DMS114 treated with DMSO at 0.1 percent for 48 hours (cell line): ENCODE measurements around the gene ARHGEF28.

Source experiments
- DNase-seq: peaks from one replicate; lab custom pipeline; 2025; ENCODE audit not compliant: unreplicated experiment; lab: John Stamatoyannopoulos, UW

Gene ARHGEF28

DNA sequence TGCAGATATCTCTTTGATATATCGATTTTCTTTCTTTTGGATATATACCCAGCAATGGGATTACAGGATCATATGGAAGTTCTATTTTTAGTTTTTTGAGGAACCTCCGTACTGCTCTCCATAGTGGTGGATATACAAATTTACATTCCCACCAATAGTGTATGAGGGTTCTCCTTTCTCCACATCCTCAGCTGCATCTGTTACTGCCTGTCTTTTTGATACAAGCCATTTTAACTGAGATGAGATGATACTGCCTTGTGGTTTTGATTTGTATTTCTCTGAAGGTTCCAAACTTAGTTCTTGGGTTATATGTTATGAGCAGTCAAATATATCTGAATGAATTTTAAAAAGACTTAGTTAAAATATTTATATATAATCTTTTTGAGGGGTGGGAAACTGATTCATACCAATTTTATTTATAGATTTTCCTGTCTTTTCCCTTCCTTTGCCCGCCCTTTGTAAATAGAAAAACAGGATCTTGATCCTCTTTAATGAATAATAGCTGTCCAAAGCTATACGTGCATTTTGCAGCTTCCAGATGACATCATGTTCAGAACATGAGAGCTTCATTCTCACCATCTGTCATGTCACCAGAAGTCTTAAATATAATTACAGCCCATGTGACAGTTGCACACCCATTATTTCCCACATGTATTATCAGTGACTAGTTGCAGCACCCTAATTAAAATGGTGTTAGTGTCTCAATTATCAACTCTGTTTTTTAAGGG, 6.2 kb upstream of the ARHGEF28 start:
- DNase-seq, result no peak

GRCh38 chr5:73620334-73620687, 5.7 kb upstream of the ARHGEF28 start:
- no peak for DNase-seq

DNA sequence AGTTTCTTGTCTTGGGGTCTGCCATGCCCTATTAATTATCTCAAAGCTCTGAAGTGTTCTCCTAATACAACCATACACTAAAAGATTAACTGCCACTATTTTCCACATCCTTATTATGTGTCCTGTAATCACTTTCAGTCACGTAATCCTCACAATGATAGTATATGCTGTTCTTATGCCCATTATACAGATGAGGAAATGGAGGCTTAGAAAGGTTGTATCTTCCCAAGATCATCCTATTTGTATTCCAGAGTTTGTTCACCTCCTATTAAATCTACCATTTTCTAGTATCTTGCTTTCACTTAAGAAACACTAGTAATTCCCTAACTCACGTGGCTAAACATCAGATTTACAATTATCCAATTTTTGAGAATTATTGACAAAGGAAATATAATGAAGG, 2.9 kb upstream of the ARHGEF28 start:
- DNase-seq, result no peak

- no peak for DNase-seq
These were observed 2.0 kb upstream of the ARHGEF28 start for GRCh38 chr5:73623901-73624404.

- DNase-seq, result no peak
These were observed 1.1 kb upstream of the ARHGEF28 start for GRCh38 chr5:73624888-73625287.

- no peak for DNase-seq
These were observed 538 bp upstream of the ARHGEF28 start for GRCh38 chr5:73625372-73625943.

GRCh38 chr5:73626814-73627313, 868 bp downstream of the ARHGEF28 start:
- no peak for DNase-seq

DNA sequence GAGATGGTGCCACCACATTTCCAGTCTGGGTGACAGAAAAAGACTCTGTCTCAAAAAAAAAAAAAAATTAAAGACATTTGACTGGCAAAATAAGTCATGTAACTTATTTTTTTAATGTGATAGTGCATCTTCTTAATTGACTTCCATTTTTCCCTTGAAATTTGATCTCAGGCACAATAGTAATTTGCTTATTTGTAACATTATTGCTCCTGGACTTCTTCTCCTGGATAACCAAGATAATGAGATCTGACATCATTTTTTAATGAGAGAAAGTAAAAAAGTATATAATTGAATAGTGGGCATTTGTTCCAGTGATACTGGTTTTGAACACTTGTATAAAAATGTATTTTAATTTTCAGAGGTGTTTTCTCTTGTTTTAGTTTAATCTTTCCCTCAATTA, 3.5 kb downstream of the ARHGEF28 start:
- DNase-seq, result no peak

DNA sequence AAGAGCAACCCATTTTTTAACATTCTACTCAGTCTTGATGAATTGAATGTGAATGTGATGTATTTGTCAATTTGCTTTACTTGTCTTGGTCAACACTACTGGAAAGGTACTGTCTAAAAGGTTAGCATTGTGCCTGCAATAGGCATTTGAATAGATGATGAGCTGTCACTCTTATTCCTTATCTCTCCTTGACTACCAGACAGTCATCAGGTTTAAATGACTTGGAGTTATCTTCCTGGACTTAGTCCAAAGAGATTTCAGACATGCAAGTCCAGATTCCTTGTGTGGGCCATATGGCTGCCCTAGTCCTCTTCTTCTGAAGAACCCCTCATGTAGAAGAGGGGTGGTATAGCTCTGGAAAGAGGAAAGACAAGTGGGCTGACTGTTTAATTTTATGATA, 4.8 kb downstream of the ARHGEF28 start:
- no peak for DNase-seq

GRCh38 chr5:73631500-73631899, 5.5 kb downstream of the ARHGEF28 start:
- DNase-seq, result no peak

DNA sequence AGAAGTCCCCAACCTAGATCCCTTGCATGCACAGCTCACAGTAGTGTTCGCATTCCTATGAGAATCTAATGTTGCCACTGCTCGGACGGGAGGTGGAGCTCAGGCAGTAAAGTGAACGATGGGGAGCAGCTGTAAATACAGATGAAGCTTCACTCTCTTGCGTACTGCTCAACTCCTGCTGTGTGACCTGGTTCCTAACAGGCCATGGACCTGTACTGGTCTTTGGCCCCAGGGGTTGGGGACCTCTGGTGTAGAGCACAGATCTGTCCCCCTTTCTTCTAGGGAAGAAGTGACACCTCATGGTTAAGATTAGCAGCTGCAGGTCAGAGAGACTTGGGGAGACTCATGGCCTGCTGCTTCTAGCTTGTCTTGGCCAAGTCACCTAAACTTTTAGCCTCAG, 7.1 kb downstream of the ARHGEF28 start:
- no peak for DNase-seq

- DNase-seq, result no peak
These were observed 10.4 kb downstream of the ARHGEF28 start for GRCh38 chr5:73636408-73636807.

- DNase-seq, result no peak
These were observed 11.6 kb downstream of the ARHGEF28 start for GRCh38 chr5:73637565-73637964.

DNA sequence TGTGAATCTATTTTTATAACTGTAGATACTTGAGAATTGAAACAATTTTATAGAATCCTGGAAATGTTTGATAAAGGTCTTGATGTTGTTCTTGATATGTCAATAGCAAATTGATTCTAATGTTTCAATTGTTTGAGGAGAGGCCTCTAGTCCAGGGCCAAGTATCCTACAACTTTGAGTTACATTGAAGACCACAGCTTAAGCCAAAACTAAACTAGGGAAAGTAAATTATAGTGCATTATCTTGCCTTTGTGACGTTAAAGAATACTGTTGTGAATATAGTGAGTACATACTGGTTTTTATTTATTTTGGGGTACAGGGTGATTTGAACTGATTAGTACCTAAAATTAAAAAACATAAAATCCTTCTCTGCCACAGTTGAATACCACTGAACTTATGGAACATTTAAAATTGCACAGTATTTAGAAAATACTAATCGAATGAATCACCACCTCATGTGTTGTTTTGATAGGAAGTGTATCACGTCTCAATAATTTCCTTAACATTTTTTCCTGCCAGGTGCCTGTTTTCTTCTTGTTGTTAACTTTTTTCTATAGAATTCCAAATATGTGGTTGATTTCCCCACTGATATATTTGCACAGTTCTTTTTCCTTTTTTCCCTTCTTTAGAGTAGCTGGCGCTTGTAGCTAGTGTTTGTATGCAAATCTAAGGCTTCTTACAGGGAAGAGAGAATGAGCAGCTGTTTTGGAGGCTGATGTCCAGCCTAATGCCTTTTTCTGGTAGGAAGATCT, 12.5 kb downstream of the ARHGEF28 start:
- DNase-seq, result no peak

DNA sequence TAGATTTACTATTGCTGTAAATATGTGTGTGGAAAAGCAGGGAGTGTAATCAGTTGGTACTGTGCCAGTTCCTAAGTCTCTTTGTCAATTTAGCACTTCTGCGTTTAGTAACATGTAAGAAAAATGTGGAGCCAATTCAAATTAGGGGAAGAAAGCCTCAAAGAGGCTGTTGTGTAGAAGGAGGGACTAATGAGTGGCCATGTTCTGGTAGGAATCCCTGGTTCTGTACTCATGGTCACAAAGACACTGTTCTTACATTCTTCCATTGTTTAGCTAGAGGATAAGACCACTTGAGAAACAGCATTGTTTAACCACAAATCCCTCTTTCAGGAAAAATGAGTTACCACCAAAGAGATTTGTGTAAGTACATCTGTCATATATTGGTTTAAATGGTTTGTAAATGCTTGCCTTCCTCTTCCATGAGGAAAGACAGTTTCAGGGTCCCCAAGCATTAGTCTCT, 14.9 kb downstream of the ARHGEF28 start:
- DNase-seq, result no peak

- DNase-seq, result no peak
These were observed 15.8 kb downstream of the ARHGEF28 start for GRCh38 chr5:73641811-73642210.

GRCh38 chr5:73642344-73642743, 16.3 kb downstream of the ARHGEF28 start:
- no peak for DNase-seq

DNA sequence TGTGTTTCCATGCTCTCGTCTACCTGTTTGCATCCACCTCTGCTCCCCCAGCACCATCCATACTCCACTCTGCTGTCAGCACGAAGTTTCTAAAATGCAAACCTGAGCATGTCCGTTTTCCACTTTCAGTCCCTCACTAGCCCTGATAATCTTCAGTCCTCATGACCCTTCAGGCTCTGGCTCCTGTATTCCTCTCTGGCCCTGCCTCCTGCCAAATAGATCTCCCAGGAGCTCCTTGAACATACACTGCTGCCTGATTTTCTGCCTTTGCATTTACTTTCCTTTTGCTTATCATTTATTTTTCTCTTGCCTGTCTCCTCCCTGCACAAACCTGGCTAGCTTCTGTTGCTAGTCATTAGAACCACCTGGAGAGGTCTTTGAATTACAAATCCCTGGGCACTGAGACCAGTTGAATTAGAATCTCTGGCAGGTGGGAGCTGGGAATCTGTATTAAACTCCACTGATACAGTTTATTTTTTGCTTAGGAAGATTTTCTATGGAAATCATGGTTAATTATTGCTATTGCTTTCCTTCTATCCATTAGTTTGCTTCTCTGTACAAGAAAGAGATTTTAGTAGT, 18.5 kb downstream of the ARHGEF28 start:
- DNase-seq, result no peak

DNA sequence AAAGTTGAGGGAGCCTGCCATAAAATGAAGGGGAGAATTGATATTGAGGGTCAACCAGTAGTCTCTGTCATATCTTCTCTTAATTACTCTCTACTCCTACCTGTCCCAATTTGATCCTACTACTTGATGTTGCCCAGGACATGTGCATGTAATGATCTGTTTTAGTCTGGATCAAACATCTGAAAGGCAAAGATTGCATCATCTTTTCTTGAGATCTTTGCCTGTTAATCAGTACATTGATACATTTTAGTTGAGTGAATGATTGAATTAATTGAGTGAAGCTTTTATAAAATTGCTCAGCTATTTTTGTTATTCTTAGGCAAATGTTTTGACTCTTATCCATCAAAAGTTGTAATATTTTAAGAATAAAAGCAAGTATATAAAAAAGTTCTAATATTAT, 21.7 kb downstream of the ARHGEF28 start:
- DNase-seq, result no peak

- no peak for DNase-seq
These were observed 22.5 kb downstream of the ARHGEF28 start for GRCh38 chr5:73648515-73648914.

DNA sequence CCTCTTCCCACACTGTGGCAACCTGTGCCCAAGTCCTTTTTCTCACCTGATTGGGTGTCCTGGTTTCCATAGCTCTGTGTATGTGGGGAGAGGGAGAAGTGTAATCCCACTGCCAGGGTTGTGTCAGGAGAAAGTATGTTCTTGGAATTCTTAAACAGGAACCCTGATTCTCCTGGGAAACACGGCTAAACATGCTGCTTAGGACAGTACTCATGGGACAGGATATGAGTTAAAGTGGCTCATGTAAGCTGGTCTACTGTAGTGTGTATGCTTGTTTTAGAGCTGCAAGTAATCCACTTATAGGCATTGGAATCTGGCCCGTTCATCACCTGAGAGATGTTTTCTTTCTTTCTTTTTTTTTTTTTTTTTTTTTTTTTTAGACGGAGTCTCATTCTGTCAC, 23.9 kb downstream of the ARHGEF28 start:
- no peak for DNase-seq

GRCh38 chr5:73652391-73652790, 26.4 kb downstream of the ARHGEF28 start:
- DNase-seq, result no peak
